Sciatic nerve (tissue), 2 donors: ENCODE measurements around the gene ERBB2. TPM values are rescaled to one million over a fixed set of nuclear protein-coding genes. Genes with fewer than 3 reads are reported as not detected.
"Not testable (repeated sequence)": the region's sequence is repeated elsewhere in the genome, so short reads cannot be mapped to it uniquely, and the experiment has no call there.

Experiments used
- ATAC-seq: fragments of 200-7000 bp; cut with Tn5 transposase; one replicate; pipeline ENCODE4 v1.9.1; 2020; ENCODE audit warnings: mild to moderate bottlenecking, moderate library complexity
- DNase-seq: peaks from one replicate; pipeline ENCODE4 v3.0.0-alpha.2; 2020; ENCODE audit warnings: low spot score
- intact Hi-C: fragments of 100-400 bp; cut with DNase I; formaldehyde crosslinking; loops from one replicate; pipeline ENCODE4 v1.14.2; 2022
- total RNA-seq: library from RNA; stranded (reverse); fragmentation: NEBNext Ultra II Directional; extraction: Animal tissue kit (Norgen Biotek cat#: 25700); gene quantifications from one replicate; pipeline ENCODE4 v1.2.1, GENCODE V29; 2021
- donor health status: DM: no; HTN: no; CAD: no.
- donor health status: DM: no; HTN: no; CAD: no.

The ERBB2 gene
- total RNA-seq, 1 donor from 2014 or later: 131 TPM

GRCh38 chr17:39699157-39699817 lies 577 bp upstream of the ERBB2 start:
- DNase-seq, ATAC-seq, intact Hi-C loops: not testable (repeated sequence)

GRCh38 chr17:39700148-39700987 lies 504 bp downstream of the ERBB2 start:
- ATAC-seq (peak; percentile 35), DNase-seq (no peak)
- intact Hi-C loops: no loop called here

DNA sequence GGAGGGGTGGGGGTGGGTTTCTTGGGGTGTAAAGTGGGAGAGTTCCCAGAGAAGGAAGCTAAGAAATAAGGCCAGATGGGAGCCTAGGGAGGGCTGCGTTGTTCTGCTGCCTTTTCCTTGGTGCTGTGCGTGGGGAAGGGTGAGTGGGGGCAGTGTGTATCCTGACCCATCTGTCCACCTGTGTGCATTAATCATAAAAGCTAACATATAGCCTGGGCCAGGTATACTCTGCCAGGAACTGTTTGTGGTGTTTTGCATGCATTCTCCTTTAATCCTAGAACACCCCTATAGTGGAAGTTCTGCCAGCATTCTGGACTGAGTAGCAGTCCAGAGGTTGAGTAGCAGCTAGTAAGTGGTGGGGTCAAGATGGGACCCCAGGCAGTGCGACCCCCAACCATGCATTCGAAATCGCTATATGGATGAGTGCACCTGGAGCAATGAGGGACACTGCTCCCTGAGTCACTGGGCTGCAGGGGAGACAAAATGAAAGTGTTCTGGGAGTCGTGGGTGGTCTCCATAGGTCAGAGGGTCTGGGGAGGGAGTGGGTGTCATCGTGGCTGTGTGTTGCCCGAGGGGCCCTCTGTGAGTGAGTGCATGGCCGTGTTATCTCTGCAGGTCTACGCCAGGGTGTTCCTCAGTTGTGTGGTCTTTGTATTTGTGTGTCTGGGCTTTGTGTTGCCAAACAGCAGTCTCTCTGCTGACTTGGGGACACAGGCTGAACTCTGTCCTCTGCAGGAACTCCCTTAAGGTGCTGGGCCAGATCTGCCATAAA lies 1.3 kb downstream of the ERBB2 start:
- intact Hi-C loops: no loop called here
- DNase-seq (no peak), ATAC-seq (no peak)

DNA sequence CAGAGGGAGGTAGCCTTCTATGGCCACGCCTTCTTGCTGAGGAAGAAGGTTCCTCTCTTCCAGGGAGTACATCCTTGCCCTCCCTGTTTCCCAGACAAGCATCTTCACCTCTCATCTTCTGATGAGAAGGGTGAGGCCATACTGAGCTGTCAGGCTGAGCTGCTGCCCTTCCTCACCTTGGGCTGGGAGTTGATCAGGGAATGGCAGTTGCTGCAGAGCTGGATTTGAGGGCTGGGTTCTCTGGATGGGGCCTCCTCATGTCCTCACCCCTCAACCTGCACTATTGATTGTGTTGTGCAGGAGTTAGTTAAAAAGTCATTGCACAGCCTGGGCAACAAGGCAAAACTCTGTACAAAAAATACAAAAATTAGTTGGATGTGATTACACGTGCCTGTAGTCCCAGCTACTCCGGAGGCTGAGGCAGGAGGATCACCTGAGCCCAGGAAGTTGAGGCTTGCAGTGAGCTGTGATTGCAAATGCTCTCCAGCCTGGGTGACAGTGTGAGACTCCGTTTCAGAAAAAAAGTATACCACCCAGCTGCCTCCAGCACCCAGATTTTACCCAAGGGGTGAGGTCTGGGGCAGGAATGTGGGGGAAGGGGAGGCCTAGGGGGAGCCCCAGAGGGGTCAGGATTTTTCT lies 2.0 kb downstream of the ERBB2 start:
- ATAC-seq (no peak), DNase-seq (no peak)
- intact Hi-C loops: no loop called here

GRCh38 chr17:39702901-39703893 lies 3.3 kb downstream of the ERBB2 start:
- peak; percentile 18 for ATAC-seq
- intact Hi-C loops: no loop called here
- no peak for DNase-seq

GRCh38 chr17:39703913-39704312 lies 4.0 kb downstream of the ERBB2 start:
- intact Hi-C loops: no loop called here
- ATAC-seq (no peak), DNase-seq (no peak)

DNA sequence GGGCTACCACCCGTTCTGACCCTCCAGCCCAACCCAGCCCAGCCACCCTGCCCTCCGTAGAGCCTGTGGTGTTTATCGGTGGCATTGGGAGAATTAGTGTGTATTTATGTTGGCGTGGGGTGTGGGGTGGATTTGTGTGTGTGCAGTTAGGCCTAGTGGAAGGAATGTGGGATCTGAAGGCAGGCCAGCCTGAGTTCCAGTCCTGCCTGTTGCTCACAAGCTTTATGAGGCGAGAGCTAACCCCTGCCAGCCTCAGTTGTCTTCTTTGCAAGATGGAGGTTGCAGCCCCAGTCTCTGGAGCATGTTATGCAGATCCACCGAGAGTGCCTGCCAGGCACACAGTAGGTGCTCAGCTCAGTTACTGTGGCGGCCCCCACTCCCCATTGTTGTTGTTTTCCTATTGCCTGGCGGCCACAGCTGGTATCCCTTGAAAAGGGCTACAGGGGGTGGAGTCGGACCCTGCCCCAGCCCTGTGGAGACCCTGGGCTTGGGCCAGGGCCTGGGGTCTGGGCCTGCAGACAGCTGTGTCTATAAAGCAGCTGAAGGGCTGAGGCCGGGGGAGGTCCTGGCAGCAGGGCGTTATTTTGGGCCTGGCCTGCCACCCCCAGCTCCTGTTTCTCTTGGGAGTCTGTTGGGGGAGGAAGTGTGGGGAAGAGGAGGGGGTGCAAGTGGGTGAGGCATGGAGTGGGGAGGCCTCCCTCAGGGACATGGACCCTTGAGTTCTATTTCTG lies 5.1 kb downstream of the ERBB2 start:
- DNase-seq (no peak), ATAC-seq (peak; percentile 67)
- intact Hi-C loops: loop anchor here (5.0 kb wide), 1 partner anchor 272 kb away; no protein-coding TSS in a partner anchor

- intact Hi-C loops: loop anchor here (5.0 kb wide), 1 partner anchor 271 kb away; no protein-coding TSS in a partner anchor
Observed at GRCh38 chr17:39705786-39706348, 6.0 kb downstream of the ERBB2 start.

GRCh38 chr17:39706383-39706782 lies 6.5 kb downstream of the ERBB2 start:
- DNase-seq (no peak), ATAC-seq (peak; percentile 18)
- intact Hi-C loops: loop anchor here (5.0 kb wide), 1 partner anchor 271 kb away; no protein-coding TSS in a partner anchor

More at GRCh38 chr17:39705786-39706348, 6.0 kb downstream of the ERBB2 start:
- ATAC-seq (no peak), DNase-seq (no peak)

GRCh38 chr17:39706921-39707337 lies 7.1 kb downstream of the ERBB2 start:
- intact Hi-C loops: loop anchor here (5.0 kb wide), 1 partner anchor 270 kb away; no protein-coding TSS in a partner anchor
- ATAC-seq: no peak
- no peak for DNase-seq

DNA sequence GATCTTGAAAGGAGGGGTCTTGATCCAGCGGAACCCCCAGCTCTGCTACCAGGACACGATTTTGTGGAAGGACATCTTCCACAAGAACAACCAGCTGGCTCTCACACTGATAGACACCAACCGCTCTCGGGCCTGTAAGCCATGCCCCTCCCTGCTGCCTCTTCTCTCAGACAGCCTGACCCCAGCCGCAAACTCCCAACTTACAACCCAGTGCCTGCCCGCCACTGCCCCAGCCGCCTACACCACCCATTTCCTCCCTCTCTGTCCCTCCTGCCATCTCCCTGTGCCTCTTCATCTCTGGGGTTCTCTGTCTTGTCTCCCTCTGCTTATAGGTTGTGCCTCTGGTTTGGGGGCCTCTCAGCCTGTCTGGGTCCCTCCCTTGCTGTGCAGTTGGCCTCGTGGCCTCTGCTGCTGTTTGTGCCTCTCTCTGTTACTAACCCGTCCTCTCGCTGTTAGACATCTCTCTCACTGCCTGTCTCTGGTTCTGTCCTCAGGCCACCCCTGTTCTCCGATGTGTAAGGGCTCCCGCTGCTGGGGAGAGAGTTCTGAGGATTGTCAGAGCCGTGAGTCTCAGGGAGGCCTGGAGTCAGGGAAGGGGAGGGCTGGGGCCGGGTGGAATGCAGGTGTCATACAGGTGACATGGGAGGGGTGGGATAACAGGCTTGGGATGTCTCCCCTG lies 9.6 kb downstream of the ERBB2 start:
- ATAC-seq (no peak), DNase-seq (no peak)
- intact Hi-C loops: loop anchor here (5.0 kb wide), 1 partner anchor 268 kb away; no protein-coding TSS in a partner anchor

DNA sequence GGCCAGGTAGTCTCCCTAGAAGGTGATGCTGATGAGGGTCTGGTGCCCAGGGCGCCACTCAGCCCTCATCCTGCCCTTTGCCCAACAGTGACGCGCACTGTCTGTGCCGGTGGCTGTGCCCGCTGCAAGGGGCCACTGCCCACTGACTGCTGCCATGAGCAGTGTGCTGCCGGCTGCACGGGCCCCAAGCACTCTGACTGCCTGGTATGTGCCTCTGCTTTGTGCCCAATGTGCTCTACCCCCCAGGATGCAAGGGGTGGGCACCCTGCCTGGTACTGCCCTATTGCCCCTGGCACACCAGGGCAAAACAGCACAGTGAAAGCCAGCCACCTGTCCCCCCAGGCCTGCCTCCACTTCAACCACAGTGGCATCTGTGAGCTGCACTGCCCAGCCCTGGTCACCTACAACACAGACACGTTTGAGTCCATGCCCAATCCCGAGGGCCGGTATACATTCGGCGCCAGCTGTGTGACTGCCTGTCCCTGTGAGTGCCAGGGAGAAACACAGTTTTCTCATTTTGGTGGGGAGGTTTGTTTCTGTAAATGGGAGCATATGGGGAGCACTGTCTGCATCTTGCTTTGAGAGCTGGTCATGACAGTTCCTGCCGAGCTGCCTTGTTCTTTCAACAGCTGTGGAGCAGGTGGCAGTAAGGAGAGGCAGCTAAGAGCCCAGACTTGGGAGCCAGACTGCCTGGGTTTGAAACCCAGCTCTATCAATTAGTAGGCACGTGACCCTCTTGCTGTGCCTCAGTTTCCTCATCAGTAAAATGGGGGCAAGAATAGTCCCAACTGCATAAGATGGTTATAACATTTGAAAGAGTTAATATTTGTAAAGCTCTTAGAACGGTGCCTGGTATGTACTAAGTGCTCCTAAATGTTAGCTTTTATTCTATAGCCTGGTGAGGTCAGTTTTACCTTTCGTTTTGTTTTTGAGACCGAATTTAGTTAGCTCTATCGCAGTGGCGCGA lies 10.4 kb downstream of the ERBB2 start:
- ATAC-seq: no peak
- intact Hi-C loops: loop anchor here (5.0 kb wide), 1 partner anchor 267 kb away; no protein-coding TSS in a partner anchor
- DNase-seq: no peak

- ATAC-seq, DNase-seq, intact Hi-C loops: not testable (repeated sequence)
Observed at GRCh38 chr17:39711071-39711470, 11.2 kb downstream of the ERBB2 start.

DNA sequence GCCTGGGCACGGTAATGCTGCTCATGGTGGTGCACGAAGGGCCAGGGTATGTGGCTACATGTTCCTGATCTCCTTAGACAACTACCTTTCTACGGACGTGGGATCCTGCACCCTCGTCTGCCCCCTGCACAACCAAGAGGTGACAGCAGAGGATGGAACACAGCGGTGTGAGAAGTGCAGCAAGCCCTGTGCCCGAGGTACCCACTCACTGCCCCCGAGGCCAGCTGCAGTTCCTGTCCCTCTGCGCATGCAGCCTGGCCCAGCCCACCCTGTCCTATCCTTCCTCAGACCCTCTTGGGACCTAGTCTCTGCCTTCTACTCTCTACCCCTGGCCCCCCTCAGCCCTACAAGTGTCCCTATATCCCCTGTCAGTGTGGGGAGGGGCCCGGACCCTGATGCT lies 12.0 kb downstream of the ERBB2 start:
- DNase-seq (no peak), ATAC-seq (no peak)
- intact Hi-C loops: no loop called here

DNA sequence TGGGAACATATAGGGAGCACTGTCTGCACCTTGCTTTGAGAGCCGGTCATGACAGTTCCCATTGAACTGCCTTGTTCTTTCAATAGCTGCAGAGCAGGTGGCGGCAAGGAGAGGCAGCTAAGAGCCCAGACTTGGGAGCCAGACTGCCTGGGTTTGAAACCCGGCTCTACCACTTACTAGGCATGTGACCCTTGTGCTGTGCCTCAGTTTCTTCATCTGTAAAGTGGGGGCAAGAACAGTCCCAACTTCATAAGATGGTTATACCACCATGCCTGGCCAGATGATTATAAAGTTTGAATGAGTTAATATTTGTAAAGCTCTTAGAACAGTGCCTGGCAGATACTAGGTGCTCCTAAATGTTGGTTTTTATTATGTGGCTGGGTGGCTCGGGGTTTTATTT lies 14.4 kb downstream of the ERBB2 start:
- DNase-seq (no peak), ATAC-seq (no peak)
- intact Hi-C loops: no loop called here
